Body of pancreas (tissue), 4 donors: ENCODE results near the gene ALDH3B2. TPM values are rescaled to one million over a fixed set of nuclear protein-coding genes. Genes with fewer than 3 reads are reported as not detected.

Experiments used
- ATAC-seq: fragments of 150-250 bp; one replicate; pipeline ENCODE4 v1.9.1; 2016
- DNase-seq, 4 donors: peaks; one replicate each; pipeline ENCODE4 v3.0.0-alpha.2; 2019
- H3K27ac ChIP-seq, 4 donors: fragments of 200-600 bp; sonication (generic); 1 replicate in 3 of 4; 2 replicates in 1 of 4; pipeline versions ENCODE4 v1.5.1 to v1.6.1; 2016 to 2019; ENCODE audit warnings: mild to moderate bottlenecking in 1 of 4, mixed read lengths in 1 of 4, moderate library complexity in 1 of 4
- H3K27me3 ChIP-seq, 2 donors: fragments of 200-600 bp; sonication (generic); one replicate each; pipeline ENCODE4 v1.6.0; 2016; ENCODE audit warnings: mild to moderate bottlenecking in 1 of 2
- H3K36me3 ChIP-seq, 2 donors: fragments of 200-600 bp; sonication (generic); replicated peaks in 1 of 2; 2 replicates each; pipeline ENCODE4 v1.5.1; 2016; ENCODE audit warnings: low read depth in 2 of 2; ENCODE audit not compliant: insufficient read depth in 1 of 2
- H3K4me1 ChIP-seq: fragments of 200-600 bp; sonication (generic); one replicate; pipeline ENCODE4 v1.6.0; 2016
- H3K4me3 ChIP-seq, 2 donors: fragments of 200-600 bp; sonication (generic); 1 replicate in 1 of 2; 2 replicates in 1 of 2; pipeline ENCODE4 v1.5.1; 2016 to 2019
- H3K9me3 ChIP-seq, 3 donors: fragments of 200-600 bp; sonication (generic); 1 replicate in 2 of 3; 2 replicates in 1 of 3; pipeline ENCODE4 v1.5.1; 2016
- POLR2A ChIP-seq, 3 donors: fragments of 450-650 bp; IDR thresholded peaks; one replicate each; pipeline ENCODE4 v1.6.1; 2016; ENCODE audit warnings: antibody characterized with exemption in 3 of 3, mild to moderate bottlenecking in 2 of 3
- WGBS, 2 donors: methylation state at CpG; one replicate each; pipeline ENCODE4 v1.1.5; 2017; 5-methylcytosine and 5-hydroxymethylcytosine counted together
- intact Hi-C: fragments of 100-400 bp; cut with DNase I; formaldehyde crosslinking; loops from one replicate; pipeline ENCODE4 v1.15.1; 2023
- total RNA-seq, 2 donors: library from RNA; depleted of rRNA; stranded (reverse); fragments of >200 nt; gene quantifications; one replicate each; pipeline ENCODE4 v1.1.0, GENCODE V29; 2016
- TF ChIP-seq, protein P1 (sequence below), 7 experiments: fragments of 450-650 bp in 4 of 7; fragments of 200-600 bp in 3 of 7; sonication (generic) in 3 of 7; IDR thresholded peaks; one replicate each; pipeline ENCODE4 v1.5.1; 2016 to 2019; ENCODE audit warnings: antibody characterized with exemption in 7 of 7

ALDH3B2 gene
- total RNA-seq, 2 donors from 2014 or later, result not detected

GRCh38 chr11:67635231-67635521, 39.2 kb downstream of the ALDH3B2 start:
- H3K27me3 ChIP-seq, result no peaks in the 10 kb centered on the region
- H3K27ac ChIP-seq, result no peak overlapping the region
- TF ChIP-seq POLR2A (IDR thresholded peaks at IDR 0.05), result no peak
- TF ChIP-seq, protein P1, sequence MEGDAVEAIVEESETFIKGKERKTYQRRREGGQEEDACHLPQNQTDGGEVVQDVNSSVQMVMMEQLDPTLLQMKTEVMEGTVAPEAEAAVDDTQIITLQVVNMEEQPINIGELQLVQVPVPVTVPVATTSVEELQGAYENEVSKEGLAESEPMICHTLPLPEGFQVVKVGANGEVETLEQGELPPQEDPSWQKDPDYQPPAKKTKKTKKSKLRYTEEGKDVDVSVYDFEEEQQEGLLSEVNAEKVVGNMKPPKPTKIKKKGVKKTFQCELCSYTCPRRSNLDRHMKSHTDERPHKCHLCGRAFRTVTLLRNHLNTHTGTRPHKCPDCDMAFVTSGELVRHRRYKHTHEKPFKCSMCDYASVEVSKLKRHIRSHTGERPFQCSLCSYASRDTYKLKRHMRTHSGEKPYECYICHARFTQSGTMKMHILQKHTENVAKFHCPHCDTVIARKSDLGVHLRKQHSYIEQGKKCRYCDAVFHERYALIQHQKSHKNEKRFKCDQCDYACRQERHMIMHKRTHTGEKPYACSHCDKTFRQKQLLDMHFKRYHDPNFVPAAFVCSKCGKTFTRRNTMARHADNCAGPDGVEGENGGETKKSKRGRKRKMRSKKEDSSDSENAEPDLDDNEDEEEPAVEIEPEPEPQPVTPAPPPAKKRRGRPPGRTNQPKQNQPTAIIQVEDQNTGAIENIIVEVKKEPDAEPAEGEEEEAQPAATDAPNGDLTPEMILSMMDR (IDR thresholded peaks at IDR 0.05), result no peak
- DNase-seq (no peak), ATAC-seq (no peak)
- H3K36me3 ChIP-seq, result no peaks in the 10 kb centered on the region
- WGBS, 2 donors, result 91 to 100% methylated on average over 2 to 4 of the region's 4 CpGs
- no peaks in the 10 kb centered on the region for H3K9me3 ChIP-seq
- peaks cover 35% of the 10 kb centered on the region for H3K4me1 ChIP-seq
- intact Hi-C loops, result no loop called here
- H3K4me3 ChIP-seq, result no peak overlapping the region

DNA sequence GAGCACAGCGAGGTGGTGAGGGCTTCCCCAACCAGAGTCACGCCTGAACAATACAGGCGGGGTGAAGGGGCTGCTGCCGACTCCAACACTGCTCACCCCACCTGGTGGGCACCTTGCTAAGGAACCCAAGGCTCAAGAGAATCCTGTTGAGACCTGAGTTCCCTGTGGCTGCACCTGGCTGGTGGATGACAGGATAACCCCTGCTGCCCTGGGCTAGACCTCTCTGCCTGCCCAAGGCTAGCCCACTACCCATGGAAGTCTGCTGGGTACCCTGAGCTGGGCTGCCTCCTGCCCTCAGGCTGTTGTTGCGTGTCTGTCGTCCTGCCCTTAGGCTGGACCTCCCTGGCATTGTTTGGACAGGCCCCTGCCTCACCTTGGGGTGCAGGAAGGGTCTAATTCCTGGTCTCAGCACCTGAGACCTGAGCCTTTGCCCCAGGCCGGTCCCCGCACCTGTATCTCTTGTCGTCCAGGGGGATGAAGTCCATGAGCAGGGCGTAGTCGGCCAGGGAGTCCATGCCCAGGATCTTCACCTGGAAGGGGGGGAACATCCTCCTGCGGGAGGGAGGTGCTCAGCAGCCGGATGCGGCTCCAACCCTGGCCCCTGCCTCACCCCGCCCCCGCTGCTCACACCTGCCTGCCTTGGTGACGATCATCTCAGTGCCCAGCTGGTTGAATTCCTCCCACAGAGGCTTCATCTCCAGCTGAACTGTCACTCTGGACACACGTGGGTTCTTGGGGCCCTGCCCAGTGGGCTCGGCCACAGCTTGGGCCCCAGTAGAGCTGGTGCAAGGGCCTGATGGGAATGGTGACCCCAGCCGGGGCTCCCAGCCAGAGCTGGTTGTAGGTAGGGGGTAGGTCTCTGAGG, 39.8 kb downstream of the ALDH3B2 start:
- DNase-seq (no peak), ATAC-seq (no peak)
- H3K36me3 ChIP-seq, result no peaks in the 10 kb centered on the region
- no peak for TF ChIP-seq POLR2A (IDR thresholded peaks at IDR 0.05)
- TF ChIP-seq, protein P1 (IDR thresholded peaks at IDR 0.05), result no peak
- 83 to 90% methylated on average over 4 to 20 of the region's 20 CpGs for WGBS, 2 donors
- no peaks in the 10 kb centered on the region for H3K27me3 ChIP-seq
- no peak overlapping the region for H3K27ac ChIP-seq
- peaks cover 30% of the 10 kb centered on the region for H3K4me1 ChIP-seq
- H3K9me3 ChIP-seq, result no peaks in the 10 kb centered on the region
- intact Hi-C loops, result no loop called here
- no peak overlapping the region for H3K4me3 ChIP-seq

DNA sequence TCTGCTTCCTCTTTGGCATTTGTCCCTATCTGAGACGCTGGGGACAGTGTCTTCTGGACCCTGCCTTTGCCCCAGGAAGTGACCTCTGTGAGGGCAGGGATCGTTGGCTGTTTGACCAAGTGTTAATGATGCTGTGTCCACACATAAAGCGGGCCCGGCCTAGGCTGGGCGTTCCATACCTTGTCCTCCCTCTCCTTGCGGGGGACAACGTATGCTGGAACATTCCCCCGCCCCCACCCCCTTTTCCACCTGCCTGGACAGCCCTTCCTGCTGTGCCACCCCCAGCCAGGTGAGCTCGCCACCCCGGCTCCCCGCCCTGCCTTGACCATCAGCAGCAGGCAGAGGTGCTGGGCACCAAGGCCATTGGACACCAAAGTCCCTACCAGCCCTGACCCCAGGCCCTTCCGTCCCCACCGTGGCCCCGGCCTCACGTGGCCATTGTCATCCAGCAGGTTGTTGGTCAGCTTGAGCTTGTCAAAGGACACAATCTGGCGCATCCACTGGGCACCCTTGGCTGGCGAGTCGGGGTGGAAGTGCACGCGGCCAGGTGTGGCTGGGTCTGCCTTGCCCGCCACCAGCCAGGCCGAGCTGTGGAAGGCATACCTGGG, 40.6 kb downstream of the ALDH3B2 start:
- Histone ChIP-seq H3K4me1 (peaks cover 38% of the 10 kb centered on the region), H3K4me3 (no peak overlapping the region), H3K9me3 (no peaks in the 10 kb centered on the region), H3K27ac (no peak overlapping the region), H3K27me3 (no peaks in the 10 kb centered on the region), H3K36me3 (no peaks in the 10 kb centered on the region)
- no peak for ATAC-seq
- TF ChIP-seq, protein P1 (IDR thresholded peaks at IDR 0.05), result no peak
- no peak for TF ChIP-seq POLR2A (IDR thresholded peaks at IDR 0.05)
- intact Hi-C loops, result no loop called here
- no peak for DNase-seq
- WGBS, 2 donors, result 80 to 83% methylated on average over 11 to 17 of the region's 22 CpGs

DNA sequence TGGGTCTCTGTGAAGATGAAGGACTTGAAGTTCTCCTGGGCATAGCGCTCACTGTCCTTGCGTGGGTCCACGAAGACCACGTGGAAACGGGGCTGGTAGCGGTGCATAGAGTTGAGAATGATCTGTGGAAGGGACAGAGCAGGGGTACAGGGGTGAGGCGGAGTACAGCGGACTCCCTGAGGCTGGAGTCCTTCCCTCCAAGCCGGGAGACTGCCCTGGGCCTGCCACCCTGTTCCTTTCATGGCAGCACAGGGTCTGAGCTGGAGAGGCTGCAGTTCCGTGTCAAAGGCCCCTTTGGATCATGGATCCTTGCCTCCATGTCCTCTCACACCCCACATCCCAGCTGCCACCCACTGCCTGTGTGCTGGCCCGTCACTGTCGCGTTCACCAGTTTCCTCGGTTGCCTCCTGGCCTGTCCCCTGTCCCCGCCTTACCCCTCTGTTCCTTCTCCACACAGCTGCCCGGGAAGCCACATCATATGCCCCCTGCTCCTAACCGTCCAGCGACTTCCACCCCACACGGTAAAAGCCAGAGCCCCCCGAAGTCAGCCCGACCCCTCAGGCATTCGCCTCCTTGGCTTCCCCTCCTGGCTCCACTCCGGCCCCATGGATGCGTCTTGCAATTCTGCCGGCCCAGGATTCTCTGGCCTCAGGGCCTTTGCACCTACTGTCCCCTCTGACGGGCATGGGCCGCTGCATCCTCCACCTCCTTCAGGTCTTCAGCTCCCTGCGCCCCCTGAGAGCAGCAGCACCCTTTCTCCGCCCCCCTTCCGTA, 41.3 kb downstream of the ALDH3B2 start:
- Histone ChIP-seq H3K36me3 (no peaks in the 10 kb centered on the region), H3K9me3 (no peaks in the 10 kb centered on the region), H3K27me3 (no peaks in the 10 kb centered on the region), H3K4me3 (no peak overlapping the region), H3K27ac (peak overlapping the region; percentile 30 to 93 (median 68)), H3K4me1 (peaks cover 42% of the 10 kb centered on the region)
- no peak for TF ChIP-seq POLR2A (IDR thresholded peaks at IDR 0.05)
- TF ChIP-seq, protein P1 (IDR thresholded peaks at IDR 0.05), result no peak
- ATAC-seq, result no peak
- no peak for DNase-seq
- intact Hi-C loops, result no loop called here
- WGBS, 2 donors, result 87% methylated on average over 25 to 30 of the region's 30 CpGs
